Measurements from ENCODE around the gene C10orf90.

The C10orf90 gene

DNA sequence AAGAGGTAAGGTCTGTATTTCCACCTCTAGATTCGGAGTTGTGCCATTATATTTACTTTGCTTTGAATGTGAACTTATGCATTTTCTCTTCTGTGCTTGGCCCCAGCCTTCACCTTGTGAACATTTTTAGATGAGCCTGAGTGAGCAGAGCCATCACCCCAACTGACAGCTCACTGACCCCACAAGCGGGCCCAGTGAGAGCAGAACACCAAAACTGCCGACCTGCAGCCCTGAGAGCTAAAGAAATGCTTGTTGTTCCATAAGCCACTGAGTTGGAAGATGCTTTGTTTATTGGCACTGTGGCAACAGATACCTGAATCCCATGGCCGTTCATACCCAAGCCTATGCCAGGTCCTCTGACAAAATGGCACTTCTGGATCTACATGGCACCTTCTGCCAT lies 37.8 kb downstream of the C10orf90 start:
- no peak for DNase-seq (ENCODE audit: low read depth in 2 of 2)

DNA sequence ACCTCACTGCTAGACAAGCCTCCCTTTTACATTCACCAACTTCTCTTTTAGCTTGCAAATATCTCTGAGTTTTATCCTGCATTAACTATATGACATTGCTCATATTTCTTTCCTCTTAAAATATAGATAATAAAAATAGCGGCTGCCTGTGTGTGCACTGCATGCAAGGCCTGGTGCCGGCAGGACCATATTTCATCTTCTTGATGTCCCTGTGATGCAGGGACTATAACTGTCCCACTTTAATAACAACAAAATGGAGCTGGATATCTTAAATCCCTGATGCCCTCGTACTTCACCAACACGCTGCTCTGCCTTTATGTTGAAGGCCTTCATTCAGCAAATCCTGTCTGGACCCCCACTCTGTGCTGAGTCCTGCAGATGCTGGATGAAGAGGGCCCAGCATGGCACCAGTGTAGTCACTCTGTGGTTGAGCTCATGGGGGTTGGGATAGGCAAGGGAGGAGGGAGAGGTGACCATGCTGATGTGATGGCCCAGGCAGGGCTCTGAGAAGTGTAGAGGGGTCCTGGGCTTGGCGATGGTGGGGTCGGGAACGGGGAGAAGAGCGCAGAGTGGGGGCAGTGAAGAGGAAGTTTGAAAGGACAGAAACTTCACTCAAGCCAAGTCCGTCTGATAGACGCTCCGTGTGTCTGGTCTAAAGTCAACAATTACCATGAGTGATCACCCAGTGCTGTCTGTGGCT lies 40.4 kb downstream of the C10orf90 start:
- DNase-seq (ENCODE audit: low read depth in 2 of 2): no peak

DNA sequence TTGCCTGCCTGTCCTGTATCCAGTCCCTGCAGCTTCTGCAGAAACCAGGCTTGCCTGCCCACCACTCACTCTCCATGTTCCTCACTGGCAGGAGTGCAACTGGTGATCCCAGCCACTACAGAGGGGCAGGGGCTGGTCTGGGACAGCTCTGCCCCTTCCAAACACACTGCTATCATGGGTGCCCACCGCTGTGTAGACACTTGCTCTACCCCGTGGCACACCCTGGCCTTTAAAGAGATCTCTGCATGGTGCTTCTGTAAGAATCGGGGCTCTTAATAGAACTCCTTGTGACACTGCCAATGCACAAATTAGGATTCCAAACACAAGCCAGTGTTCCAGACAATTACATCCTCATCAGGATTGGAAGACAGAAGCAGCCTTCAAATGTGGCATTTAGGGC lies 41.7 kb downstream of the C10orf90 start:
- DNase-seq (ENCODE audit: low read depth in 2 of 2): no peak

DNA sequence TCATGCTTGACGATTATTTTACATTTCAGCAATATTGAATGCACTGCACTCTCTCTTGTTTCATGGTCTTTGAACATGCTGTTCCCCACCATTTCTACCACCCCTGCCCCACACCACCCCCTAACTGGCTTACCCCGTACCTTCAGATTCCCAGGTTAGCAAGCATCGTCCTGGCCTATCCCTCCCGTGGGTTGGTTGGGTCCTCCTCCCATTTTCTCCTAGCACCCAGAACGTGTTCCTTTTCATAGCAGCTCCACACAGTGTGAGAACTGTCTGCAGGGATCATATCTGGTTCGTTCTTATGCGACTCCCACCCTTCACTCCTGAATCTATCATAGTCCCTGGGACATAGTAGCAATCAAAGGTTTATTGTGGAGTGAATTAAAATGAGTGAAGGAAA lies 48.6 kb downstream of the C10orf90 start:
- DNase-seq (ENCODE audit: low read depth in 2 of 2): no peak

DNA sequence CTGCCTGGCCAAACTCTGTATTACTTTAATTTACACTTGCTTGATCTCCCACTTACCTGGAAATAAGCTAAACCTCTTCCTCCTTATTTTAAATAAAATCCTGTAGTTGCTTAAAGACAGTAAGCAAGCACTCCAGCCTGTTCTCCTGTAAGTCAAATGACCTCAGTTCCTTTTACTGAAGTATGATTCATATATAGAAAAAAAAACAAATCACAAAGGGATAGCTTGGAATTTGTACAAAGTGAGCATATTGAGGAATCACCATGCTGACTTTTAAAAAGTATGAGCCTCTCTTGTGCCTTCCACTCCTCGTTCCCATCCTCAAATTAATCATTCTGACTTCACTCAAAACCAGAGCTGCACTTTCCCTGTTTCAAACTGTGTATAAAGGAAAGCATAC lies 52.0 kb downstream of the C10orf90 start:
- DNase-seq (ENCODE audit: low read depth in 2 of 2): no peak

DNA sequence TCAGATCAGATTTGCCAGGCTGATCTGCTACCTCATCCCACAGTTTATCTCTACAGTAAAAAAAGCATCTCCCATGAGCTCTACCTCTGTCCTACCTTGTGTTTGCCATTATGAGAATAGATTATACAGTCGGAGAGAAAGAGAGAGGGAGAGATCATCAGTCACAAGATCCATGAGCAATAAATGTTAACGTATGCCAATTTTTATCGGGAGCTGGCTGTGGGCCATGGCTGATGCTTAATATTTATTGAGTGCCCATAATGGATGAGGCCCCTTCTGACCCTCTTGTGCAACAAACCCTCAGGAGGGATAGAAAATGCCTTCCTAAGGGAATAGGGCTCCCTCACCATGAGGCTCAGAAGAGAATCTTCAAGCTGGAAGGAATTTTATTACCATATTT lies 52.8 kb downstream of the C10orf90 start:
- DNase-seq (ENCODE audit: low read depth in 2 of 2): no peak

DNA sequence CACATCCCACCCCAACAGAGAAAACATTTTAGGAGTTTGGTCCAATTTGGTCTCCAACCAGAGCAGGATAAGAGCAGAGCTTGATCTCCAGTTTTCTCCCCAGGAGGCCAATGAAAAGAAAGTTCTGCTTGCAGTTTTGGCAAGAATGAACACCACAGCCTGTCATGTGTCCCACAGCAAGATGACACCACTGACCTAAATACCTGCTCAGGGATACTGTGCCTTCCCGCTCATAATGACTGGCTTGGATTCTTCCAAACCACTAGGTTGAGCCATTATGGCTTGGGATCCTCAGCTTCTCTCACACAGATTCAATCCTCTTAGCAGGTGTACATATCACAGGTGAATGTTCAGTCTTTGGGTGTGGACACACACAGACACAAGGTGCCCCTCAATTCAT lies 53.3 kb downstream of the C10orf90 start:
- no peak for DNase-seq (ENCODE audit: low read depth in 2 of 2)

DNA sequence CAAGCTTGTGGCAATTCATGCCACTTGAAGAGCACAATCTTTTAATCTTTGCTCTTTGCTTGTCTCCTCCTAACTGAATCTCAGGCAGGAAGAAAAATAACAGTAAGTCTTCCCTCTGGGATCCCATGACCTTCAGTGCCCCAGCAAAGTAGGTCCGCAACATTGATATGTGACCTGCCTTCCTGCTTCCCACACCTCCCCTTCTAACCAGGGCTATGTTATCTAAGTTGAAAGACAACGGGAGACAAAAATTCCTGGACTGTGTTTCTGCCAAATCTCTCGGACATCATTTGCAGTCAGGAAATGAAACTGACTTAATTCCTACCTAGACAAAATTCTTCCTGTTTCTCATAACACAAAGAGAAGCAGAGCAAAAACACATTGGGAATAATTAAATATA lies 53.8 kb downstream of the C10orf90 start:
- DNase-seq (ENCODE audit: low read depth in 2 of 2): no peak

DNA sequence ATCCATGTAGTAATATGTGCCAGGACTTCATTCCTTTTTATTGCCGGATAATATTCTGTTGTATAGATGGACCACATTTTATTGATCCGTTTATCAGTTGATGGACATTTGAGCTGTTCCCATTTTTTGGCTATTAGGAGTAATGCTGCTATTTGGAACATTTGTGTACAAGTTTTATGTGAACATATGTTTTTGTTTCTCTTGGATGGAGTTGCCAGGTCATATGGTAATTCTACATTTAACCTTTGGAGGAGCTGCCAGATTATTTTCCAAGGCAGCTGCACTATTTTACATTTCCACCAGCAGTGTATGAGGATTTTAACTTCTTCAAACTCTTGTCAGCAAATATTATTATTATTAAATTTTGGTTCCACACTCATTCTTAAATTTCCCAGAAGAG lies 59.2 kb downstream of the C10orf90 start:
- DNase-seq (ENCODE audit: low read depth in 2 of 2): no peak

DNA sequence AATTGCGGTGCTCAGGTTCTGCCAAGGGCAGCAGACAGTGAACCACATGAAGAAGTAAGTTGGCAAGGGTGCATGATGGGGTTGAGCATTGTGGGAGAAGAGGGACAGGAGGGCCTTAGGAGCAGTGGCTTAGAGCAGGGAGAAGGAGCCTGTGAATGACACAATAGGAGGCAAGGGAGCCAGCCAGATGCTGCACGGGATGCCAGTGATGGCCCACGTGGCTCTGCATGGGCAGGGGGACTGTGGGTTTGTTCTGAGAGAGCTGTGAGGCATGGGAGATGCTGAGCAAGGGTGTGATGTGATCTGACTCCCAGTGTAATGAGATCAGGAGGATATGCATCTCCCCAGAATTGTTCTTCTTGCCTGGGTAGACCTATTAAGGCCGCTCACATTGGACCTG lies 60.9 kb downstream of the C10orf90 start:
- DNase-seq (ENCODE audit: low read depth in 2 of 2): no peak

DNA sequence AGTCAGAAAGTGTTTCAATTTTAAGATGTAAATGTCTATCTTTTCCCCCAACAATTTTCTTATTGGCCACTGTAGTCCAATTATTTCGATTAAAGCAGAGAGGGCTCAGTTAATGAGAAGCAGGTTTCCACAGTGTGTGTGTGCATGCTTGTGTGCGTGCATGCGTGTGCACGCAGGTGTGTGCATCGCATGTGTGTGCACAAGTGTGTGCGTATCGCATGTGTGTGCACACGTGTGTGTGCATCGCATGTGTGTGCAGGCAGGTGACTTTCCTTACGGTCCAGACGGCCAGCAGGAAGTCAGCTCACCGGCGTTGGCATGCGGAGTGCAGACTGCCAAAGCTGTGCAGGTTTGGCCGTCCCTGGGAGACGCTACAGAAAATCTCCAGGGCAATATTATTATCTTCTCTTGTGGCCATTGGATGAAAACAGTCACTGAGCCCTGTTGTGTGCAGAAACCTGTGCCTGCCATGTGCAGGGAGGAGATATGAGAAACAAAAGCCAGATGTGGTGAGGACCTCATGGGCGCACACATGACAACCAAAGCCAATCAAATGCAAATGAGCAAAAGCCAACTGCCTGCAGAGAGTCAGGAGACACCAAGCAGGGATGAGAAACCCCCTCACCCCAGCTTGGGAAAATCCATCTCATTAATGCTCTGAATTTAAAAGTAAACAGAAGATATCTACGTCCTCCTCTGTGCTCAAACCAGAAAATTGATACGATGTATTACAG lies 70.4 kb downstream of the C10orf90 start:
- DNase-seq (ENCODE audit: low read depth in 2 of 2): no peak

DNA sequence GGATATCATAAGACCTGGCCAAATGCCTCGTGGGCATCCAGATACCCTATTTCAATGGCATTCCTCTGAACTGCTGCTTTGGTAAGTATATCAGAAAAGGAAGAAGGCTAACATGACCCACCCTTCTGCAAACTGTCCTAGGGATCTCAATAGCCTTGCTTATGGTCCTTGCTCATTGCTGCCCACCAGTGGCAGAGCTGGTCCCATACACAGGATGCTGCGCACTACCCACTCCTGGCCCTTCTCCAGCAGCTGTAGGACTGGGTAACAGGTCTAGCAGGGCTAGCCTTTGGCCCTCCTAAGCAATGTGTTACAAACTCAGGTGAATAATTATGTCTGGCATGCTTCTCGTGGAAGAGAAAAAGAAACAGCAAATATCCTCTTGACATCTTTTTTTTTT lies 72.5 kb downstream of the C10orf90 start:
- no peak for DNase-seq (ENCODE audit: low read depth in 2 of 2)

DNA sequence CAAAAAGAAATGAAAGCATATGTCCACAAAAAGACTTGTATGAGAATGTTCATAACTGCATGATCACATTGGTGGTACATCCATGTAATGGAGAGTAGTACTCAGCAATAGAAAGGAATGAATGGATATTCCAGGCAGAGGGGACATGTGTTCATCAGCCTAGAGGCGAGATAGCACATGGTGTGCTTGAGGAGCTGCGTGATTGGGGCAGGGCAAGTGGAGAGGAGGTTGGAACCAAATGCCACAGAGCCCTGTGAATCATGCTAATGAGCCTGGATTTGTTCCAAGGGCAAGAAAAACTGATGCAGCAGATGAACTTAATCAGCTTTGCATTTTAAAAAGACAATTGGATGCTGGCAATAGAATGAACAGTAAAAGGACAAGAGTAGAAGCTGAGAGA lies 73.3 kb downstream of the C10orf90 start:
- no peak for DNase-seq (ENCODE audit: low read depth in 2 of 2)

DNA sequence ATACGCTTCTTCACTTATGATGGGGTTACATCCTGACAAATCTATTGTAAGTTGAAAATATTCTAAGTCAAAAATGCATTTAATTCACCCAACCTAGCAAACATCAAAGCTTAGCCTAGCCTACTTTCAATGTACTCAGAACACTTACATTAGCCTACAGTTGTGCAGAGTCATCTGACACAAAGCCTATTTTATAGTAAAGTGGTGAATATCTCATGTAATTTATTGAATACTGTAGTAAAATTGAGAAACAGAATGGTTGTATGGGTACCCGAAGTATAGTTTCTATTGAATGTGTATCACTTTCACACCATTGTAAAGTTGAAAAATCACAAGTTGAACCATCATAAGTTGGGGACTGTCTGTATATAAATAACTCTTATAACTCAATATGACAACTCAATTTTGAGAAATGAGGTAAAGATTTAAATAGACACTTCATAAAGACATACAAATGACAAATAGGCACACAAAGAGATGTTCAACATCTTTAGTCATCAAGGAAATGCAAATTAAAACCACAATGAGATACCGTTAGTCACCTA lies 73.9 kb downstream of the C10orf90 start:
- no peak for DNase-seq (ENCODE audit: low read depth in 2 of 2)

DNA sequence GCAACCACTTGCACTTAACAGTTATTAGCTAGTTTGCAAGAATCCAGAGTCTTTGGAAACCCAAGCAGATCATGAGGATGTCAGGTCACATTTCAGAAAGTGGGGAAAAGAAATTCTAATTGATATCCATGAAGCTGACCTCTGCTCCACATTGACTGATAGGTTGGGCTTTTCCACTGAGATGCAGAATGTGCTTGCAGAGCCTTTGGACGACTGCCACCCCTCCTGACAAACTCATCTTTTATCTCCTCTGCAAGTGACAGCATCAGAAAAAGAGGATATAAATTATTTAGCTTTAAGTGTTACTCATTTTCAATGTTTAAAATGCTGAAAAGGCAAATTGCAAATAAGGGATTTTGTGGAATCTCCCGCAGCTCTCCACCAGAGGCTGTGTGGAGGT lies 75.3 kb downstream of the C10orf90 start:
- DNase-seq (ENCODE audit: low read depth in 2 of 2): no peak

DNA sequence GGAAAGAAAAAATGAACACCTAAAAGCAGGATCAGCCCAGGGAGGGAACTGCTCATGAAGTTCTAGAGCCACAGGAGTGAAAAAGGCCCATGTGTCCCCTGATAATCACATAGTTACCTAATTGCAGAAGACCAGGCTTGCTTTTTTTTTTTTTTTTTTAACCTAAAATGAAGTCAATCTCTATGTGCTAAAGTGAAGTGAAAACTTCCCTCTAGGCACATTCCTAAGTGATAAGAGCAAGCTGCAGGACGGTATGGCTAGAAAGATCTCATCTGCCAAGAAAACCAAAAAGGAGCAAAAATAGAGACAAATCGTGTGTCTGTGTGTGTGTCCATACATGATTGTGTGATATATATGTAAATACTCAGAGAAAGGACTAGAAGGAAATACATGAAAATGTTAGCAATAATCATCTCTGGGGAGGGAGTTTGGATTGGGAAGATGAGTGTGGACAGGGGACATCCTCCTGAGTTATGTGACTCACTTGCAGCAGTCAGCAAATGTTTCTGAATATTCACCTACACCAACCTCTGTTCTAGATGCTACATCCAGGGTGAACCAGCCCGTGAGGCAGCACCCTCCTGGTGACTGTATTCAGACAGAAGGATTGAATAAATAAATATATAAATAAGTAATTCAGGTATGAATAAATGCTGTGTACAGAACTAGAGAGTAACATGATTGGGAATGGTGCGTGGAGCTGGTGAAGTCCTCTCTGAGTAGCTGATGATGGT lies 76.4 kb downstream of the C10orf90 start:
- no peak for DNase-seq (ENCODE audit: low read depth in 2 of 2)

DNA sequence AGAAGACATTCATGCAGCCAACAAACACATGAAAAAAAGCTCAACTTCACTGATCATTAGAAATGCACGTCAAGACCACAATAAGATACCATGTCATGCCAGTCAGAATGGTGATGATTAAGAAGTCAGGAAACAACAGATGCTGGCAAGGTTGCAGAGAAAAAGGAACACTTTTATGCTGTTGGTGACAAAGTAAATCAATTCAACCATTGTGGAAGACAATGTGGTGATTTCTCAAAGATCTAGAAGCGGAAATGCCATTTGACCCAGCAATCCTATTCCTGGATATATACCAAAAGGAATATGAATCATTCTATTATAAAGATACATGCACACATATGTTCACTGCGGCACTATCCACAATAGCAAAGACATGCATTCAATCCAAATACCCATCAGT lies 77.6 kb downstream of the C10orf90 start:
- DNase-seq (ENCODE audit: low read depth in 2 of 2): no peak

DNA sequence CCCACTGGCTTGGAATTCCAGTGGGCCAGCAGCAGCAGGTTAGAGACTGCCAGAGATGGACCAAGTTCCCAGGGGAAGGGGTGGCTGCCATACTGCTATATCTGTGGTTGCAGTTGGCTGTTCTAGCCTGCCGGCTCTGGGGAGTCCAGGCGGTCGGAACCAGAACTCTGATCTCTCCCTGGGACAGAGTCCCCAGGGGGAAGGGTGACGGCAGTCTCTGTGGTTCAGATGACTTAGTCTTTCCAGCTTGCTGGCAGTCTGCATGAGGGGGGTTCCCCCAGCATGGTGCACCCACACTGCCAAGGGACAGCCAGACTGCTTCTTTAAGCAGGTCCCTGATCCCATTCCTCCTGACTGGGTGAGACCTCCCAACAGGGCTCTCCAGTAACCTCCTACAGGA lies 82.5 kb downstream of the C10orf90 start:
- no peak for DNase-seq (ENCODE audit: low read depth in 2 of 2)

DNA sequence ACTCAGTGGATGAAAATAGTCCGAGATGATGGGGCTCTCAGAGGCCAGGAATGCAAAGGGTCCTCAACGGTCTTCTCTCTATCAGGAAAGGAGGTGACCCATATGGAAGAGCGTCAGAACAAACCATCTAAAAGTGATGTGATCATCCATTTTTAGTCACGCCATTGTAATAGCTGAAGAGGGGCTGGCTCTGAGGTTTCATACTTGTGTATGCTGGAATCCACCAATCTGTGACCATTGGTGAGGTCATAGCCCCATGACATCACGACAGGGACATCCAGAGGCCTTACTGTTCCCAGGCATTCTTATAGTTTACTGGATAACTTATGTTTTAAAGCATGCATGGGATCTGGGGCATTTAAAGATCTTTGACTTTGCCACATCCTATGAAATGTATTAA lies 83.6 kb downstream of the C10orf90 start:
- DNase-seq (ENCODE audit: low read depth in 2 of 2): no peak

DNA sequence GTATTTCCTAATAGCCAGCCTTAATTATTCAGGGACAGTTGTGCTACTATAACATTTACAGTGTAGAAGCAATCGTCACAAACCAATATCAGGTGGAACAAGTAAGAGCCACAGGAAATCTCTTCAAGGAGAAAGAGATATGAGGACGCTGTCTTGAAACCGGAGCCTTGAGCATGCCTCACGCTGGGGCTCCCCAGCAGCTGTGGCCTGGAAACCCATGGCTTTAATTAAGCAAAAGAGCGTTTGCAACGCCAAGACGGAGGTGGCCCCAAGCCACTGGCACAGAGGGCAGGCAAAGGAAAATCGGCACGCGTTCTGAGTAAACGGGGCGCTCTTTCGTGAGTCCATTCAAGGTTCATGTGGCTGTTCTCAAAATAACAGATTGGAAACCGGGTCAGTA lies 84.4 kb downstream of the C10orf90 start:
- DNase-seq (ENCODE audit: low read depth in 2 of 2): no peak

DNA sequence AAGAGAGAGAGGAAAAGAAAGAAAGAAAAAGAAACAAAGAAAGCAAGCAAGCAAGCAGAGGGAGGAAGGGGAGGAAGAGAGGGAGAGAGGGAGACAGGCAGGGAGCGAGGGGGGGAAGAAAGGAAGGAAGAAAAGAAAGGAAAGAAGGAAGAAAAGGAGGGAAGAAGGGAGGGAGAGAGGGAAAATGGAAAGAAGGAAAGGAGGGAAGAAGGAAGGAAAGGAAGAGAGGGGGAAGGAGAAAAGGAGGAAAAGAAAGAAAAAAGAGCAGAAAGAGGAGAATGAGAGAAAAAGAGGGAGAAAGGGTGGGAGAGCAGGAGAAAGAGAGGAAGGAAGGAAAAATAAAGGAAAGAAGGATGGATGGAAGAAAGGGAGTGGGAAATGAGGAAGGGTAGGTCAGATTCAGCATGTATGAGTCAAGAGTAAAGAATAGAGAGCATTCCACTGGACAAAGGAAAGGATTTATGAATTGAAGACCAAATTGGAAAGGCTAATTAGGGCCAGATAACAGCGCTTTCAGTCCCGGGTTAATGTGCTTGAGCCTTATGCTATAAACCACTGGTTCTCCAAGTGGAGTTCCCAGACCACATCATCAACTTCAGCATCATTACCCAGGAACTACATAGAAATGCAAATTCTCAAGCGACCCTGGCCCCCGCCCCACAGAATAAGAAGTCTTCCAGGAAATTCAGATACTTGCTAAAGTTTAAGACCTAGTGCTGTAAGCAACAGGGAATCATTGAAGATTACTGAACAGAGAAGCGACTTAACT lies 85.1 kb downstream of the C10orf90 start:
- no peak for DNase-seq (ENCODE audit: low read depth in 2 of 2)

DNA sequence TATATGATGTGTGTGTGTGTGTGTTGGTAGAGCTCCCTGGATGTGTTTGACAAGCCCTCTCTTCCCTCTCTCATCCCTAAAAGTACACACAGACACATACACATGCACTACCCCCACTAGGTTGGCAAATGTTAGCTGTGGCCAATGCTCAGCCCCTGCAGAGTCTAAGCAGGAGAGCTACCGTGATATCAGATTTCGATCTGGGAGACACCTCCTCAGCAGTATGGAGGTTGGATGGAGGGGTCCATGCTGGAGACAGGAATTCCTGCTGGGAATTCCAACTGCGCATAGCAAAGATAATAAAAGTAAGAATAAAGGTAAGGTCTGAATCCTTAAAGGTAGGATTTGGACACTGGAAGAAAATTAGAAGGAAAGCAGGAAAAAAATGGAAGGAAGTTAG lies 85.7 kb downstream of the C10orf90 start:
- DNase-seq (ENCODE audit: low read depth in 2 of 2): no peak

All from stimulated activated CD4-positive, alpha-beta T cell treated with anti-CD3 and anti-CD28 coated beads, Interleukin-1b, Interleukin-23, amount 100 ng/mL, for 1 hour (primary cell).